ENCODE measurements around the gene TSPAN33.
"Not testable (repeated sequence)": the region's sequence is repeated elsewhere in the genome, so short reads cannot be mapped to it uniquely, and the experiment has no call there.

TSPAN33 gene

DNA sequence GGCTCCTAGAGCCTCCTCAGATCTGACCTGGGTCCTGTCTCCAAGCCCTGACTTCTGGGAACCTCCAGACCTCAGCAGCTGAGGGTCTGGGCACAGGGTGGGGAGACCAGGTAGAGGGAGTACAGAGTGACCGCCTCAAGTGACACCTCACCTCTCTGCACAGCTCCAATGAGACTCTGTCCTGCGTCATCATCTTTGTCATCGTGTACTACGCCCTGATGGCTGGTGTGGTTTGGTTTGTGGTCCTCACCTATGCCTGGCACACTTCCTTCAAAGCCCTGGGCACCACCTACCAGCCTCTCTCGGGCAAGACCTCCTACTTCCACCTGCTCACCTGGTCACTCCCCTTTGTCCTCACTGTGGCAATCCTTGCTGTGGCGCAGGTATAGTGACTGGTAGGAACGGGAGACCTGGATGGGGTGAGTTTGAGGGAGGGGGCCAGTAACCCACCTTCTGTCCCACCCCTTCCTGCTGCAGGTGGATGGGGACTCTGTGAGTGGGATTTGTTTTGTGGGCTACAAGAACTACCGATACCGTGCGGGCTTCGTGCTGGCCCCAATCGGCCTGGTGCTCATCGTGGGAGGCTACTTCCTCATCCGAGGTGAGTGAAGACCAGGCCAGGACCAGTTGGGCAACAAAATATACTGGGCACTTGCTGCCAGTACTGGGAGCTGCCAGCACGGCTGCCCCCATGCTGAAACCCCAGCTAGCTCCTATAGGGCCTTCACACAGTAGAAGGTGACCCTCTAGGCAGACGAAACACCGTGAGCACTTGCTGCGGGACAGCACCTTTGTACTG is 61.7 kb downstream of the TSPAN33 start:
- DNase-seq (ENCODE audit: low spot score) = no peak

DNA sequence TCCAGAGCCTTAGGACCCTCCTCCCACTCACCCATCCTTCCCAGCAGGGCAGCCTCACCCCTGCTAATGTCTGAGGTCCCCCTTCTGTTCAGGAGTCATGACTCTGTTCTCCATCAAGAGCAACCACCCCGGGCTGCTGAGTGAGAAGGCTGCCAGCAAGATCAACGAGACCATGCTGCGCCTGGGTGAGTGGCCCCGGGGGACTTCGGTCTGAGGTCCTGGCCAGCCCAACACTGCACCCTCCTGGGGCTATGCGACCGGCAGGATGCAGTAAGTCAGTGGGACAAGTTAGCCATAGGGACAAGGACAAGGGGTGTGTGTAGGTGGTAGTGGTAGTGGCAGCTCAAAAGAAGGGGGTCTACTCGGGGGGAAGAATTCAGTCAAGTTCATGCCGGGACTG is 64.2 kb downstream of the TSPAN33 start:
- no peak for DNase-seq (ENCODE audit: low spot score)

DNA sequence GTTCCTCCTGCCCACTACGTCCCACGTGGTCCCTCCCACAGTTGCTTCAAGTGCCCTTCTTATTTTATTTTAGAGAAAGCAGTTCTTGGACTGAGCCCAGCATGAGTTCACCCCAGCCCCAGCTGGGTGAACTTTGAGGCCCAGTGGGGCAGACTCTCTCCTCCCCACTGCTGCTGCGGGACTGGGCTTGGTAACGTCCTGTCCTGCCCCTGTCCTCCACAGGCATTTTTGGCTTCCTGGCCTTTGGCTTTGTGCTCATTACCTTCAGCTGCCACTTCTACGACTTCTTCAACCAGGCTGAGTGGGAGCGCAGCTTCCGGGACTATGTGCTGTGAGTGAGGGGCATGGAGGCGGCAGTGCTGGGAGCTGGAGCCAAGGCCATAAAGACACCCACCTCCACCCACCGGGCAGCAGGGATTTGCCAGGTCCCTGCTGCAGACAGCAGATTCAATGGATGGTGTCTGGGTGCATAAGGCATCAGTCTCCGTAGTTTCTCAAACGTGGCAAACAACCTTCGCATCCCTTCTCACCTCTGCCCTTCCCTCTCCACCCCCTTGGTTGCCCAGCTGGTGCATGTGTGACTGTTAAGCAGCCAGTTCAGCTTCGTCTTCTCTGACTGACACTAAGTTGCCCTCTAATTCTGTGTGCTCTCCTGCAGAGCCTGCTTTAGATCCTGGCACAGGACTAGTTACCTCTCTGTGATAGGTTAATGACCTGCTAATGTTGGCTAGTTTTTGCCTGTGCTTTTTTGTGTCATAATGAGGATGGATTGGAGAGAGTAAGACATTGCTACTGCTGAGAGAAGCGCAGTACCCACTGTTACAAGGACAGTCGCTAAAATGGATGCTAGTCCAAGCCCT is 64.8 kb downstream of the TSPAN33 start:
- DNase-seq (ENCODE audit: low spot score) = no peak

DNA sequence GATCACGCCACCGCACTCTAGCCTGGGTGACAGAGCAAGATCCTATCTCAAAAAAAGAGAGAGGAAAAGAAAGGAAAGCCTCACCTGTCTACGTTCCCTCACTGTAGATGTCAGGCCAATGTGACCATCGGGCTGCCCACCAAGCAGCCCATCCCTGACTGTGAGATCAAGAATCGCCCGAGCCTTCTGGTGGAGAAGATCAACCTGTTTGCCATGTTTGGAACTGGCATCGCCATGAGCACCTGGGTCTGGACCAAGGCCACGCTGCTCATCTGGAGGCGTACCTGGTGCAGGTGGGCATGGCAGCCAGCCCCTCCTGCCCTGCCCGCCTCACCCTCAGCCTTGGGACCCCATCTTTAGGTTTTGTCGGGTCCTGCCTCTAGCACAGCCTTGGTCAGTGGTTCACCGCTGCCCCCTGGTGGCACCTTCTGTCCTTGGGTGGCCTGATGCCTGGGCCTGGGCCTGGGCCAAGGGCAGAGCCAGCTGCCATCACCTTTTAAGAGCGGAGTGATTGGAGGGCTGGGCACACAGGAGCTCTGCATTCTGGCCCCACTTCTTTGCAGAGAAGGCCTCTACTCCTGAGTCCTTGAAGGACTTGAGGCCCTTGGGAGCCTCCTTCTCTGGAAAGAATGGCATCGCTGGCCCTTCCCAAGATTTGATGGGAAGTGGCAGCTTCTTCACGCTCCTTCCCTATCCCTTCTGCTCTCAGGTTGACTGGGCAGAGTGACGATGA is 65.9 kb downstream of the TSPAN33 start:
- DNase-seq (ENCODE audit: low spot score) = peak; percentile 43

DNA sequence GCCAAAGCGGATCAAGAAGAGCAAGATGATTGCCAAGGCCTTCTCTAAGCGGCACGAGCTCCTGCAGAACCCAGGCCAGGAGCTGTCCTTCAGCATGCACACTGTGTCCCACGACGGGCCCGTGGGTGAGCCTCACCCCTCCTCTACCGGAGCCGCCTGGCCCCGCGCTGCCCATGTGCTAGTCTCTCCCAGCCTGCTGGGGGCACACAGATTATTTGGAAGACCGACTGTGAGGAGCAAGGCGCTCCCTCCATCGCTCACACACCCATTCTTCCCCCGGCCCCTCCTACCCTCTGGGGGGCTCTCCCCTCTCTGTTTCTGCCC is 66.4 kb downstream of the TSPAN33 start:
- DNase-seq (ENCODE audit: low spot score) = no peak

DNA sequence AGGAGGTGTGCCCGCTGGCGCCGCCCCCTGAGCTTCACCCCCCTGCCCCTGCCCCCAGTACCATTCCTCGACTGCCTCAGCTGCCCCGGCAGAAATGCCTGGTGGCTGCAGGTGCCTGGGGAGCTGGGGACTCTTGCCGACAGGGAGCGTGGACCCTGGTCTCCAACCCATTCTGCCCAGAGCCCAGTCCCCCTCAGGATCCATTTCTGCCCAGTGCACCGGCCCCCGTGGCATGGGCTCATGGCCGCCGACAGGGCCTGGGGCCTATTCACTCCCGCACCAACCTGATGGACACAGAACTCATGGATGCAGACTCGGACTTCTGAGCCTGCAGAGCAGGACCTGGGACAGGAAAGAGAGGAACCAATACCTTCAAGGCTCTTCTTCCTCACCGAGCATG is 67.6 kb downstream of the TSPAN33 start:
- DNase-seq (ENCODE audit: low spot score) = no peak

DNA sequence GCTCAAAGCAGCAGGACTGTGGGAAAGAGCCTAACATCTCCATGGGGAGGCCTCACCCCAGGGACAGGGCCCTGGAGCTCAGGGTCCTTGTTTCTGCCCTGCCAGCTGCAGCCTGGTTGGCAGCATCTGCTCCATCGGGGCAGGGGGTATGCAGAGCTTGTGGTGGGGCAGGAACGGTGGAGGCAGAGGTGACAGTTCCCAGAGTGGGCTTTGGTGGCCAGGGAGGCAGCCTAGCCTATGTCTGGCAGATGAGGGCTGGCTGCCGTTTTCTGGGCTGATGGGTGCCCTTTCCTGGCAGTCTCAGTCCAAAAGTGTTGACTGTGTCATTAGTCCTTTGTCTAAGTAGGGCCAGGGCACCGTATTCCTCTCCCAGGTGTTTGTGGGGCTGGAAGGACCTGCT is 68.1 kb downstream of the TSPAN33 start:
- DNase-seq (ENCODE audit: low spot score) = no peak

DNA sequence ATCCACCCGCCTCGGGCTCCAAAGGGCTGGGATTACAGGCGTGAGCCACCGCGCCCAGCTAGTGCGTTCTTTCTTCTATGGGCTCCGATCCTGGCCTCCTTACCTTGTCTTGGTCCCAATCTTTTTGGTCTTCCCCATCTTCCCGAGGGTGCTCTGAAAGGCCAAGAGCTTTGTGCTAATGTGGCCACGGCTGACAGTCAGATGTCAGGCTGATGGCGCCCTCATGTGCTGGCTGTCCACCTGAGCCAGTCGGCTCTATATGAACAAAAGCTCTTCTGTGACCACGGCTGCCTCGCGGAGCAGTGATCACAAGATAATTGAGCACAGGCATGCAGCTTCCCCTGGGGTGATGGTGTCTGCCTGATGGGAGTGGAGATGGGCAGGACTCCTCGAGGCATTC is 69.3 kb downstream of the TSPAN33 start:
- DNase-seq (ENCODE audit: low spot score) = peak; percentile 72

DNA sequence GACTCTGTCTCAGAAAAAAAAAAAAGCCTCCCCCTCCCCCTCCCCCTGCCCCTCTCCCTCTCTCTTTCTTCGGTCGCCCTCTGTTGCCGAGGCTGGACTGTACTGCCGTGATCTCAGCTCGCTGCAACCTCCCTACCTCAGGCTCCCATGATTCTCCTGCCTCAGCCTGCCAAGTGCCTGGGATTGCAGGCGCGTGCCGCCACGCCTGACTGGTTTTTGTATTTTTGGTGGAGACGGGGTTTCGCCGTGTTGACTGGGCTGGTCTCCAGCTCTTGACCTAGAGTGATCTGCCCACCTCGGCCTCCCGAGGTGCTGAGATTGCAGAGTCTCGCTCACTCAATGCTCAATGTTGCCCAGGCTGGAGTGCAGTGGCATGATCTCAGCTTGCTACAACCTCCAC is 71.2 kb downstream of the TSPAN33 start:
- not testable (repeated sequence) for DNase-seq (ENCODE audit: low spot score)

DNA sequence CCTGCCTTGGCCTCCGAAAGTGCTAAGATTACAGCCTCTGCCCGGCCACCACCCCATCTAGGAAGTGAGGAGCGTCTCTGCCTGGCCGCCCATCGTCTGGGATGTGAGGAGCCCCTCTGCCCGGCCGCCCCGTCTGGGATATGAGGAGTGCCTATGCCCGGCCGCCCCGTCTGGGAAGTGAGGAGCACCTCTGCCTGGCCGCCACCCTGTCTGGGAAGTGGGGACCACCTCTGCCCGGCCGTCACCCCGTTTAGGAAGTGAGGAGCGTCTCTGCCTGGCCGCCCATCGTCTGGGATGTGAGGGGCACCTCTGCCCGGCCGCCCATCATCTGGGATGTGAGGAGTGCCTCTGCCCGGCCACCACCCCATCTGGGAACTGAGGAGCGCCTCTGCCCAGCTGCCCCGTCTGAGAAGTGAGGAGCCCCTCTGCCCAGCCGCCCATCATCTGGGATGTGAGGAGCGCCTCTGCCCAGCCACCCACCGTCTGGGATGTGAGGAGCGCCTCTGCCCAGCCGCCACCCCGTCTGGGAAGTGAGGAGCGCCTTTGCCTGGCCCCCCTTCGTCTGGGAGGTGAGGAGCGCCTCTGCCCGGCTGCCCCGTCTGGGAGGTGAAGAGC is 71.7 kb downstream of the TSPAN33 start:
- not testable (repeated sequence) for DNase-seq (ENCODE audit: low spot score)

DNA sequence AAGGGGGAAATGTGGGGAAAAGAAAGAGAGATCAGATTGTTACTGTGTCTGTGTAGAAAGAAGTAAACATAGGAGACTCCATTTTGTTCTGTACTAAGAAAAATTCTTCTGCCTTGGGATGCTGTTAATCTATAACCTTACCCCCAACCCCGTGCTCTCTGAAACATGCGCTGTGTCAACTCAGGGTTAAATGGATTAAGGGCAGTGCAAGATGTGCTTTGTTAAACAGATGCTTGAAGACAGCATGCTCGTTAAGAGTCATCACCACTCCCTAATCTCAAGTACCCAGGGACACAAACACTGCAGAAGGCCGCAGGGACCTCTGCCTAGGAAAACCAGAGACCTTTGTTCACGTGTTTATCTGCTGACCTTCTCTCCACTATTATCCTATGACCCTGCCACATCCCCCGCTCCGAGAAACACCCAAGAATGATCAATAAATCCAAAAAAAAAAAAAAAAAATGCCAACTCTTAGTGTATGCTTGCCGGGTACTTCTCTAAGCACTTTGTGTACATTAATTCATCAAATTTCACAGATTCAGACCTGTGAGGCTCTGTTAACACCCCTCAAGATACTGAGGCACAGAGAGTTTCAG is 72.4 kb downstream of the TSPAN33 start:
- not testable (repeated sequence) for DNase-seq (ENCODE audit: low spot score)

DNA sequence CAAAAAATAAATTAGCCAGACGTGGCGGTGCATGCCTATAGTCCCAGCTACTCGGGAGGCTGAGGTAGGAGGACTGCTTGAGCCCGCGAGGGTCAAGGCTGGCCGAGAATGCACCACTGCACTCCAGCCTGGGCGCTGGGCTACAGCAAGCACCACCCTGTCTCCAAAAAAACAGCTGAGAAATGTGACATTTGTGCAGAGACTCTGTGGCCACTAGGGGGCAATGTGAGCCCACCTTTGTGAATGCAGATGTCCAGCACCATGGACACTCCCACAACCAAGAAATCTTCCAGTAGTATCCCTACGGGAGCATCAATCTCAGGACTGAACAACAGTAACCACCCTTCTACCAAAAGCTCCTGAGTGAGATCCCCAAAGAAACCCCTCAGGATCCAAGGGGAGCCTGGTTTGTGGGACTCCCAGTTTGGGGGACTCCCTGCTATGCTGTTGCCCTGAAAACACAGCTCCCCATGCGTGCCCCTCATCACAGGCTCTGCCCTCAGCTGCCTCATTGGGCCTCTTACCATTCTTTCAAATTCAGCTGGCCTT is 74.1 kb downstream of the TSPAN33 start:
- peak; percentile 89 for DNase-seq (ENCODE audit: low spot score)

DNA sequence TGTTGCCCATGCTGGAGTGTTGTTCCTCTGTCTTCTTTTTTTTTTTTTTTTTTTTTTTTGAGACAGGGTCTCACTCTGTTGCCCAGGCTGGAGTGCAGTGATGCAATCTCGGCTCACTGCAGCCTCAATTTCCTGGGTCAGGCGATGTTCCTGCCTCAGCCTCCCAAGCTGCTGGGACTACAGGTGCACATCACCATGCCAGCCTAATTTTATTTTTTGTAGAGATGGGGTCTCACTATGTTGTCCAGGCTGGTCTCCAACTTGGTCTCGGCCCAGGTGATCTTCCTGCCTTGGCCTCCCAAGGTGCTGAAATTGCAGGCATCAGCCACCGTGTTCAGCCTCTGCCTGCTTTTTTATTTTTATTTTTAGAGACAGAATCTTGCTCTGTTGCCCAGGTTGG is 74.7 kb downstream of the TSPAN33 start:
- not testable (repeated sequence) for DNase-seq (ENCODE audit: low spot score)

Small RNA genes within 50 kb of the gene (small RNA-seq; reads per million reads assigned to genes)
- gene RNY1P11 = 0 to 0.49 reads per million in 2 experiments

Measured in SK-N-DZ (cell line).